Myocyte (in vitro differentiated cells): Measurements from ENCODE around the gene DLG4. TPM values are rescaled to one million over a fixed set of nuclear protein-coding genes. Genes with fewer than 3 reads are reported as not detected.

Source experiments
- DNase-seq: peaks from one replicate; pipeline ENCODE4 v3.0.0-alpha.2; 2012; ENCODE audit warnings: low read depth
- polyA plus RNA-seq: library from polyadenylated mRNA; unstranded; fragments of >200 nt; gene quantifications from one replicate; pipeline ENCODE4 v1.2.1, GENCODE V29; 2012; ENCODE audit warnings: missing spikeins
- total RNA-seq: library from RNA; depleted of rRNA; stranded (reverse); fragments of >200 nt; gene quantifications from 2 replicates; pipeline ENCODE4 v1.2.3, GENCODE V29; 2014

The DLG4 gene
- total RNA-seq: 11.8 and 18.7 TPM in 2 replicates
- 29.7 TPM for polyA plus RNA-seq

GRCh38 chr17:7219812-7220592, at the start of gene DLG4, which contains the start of gene ACADVL:
Gene DLG4, minus strand, starts transcription at chr17:7219836.
Gene ACADVL, plus strand, starts transcription at chr17:7219938. Its CDS starts 47 bp downstream, at chr17:7219985.
- peak; percentile 92 for DNase-seq

- DNase-seq: no peak
These were observed 47.1 kb upstream of the DLG4 start for GRCh38 chr17:7266784-7267183.

DNA sequence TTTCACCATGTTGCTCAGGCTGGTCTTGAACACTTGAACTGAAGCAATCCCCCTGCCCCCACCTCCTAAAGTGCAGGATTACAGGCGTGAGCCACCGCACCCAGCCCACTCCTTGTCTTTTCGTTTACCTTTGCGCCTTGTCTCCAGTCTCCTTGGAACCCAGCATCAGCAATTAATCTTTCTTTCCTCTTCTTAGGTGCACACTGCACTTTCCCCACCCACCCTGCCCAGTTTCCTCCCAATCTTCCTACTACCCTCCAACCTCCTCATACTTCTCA, 44.1 kb upstream of the DLG4 start:
- DNase-seq: no peak

- no peak for DNase-seq
These were observed 43.5 kb upstream of the DLG4 start for GRCh38 chr17:7262935-7263800.

DNA sequence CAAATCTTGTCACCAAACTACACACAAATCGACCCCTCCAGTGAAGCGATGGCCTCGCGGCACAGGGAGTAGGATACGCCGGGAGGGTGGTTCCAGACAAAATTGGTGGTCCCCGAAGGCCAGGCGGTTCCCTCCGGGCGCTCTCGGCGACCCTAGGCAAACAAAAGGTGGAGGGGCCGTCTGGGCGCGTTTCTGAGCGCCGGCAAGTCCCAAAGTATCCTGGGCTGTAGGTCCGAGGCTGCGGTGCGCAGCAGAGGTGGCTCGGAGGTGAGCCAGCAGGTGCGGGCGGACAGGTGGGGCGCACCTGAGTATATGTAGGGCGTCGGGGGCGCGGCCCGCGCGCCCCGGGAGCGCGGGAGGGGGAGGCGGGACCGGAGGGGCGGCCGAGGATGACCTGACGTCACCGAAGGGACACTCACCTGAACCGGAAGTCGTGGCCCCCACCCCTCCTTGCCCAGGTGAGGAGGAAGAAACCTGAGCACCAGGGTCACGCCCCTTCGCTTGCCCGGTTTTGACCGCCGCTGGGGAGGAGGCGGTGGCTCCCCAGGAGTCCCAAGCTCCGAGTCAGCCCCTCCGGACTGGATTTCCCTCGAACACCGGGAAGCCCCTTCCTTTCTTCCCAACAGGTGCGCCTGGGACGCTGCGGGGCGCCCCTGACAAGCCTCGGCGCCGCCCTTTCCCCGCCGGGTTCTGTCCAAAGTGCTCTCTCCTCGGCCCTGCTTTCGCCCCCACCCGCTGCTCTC, 42.7 kb upstream of the DLG4 start, which contains the start of gene CLDN7:
Gene CLDN7, minus strand, starts transcription at position 287 of the 743 bp plus-strand sequence. CDS start 435 bp downstream, outside the sequence.
- DNase-seq: no peak

GRCh38 chr17:7261379-7262191, 41.9 kb upstream of the DLG4 start:
- DNase-seq: no peak

- DNase-seq: no peak
These were observed 41.2 kb upstream of the DLG4 start for GRCh38 chr17:7260651-7261378.

DNA sequence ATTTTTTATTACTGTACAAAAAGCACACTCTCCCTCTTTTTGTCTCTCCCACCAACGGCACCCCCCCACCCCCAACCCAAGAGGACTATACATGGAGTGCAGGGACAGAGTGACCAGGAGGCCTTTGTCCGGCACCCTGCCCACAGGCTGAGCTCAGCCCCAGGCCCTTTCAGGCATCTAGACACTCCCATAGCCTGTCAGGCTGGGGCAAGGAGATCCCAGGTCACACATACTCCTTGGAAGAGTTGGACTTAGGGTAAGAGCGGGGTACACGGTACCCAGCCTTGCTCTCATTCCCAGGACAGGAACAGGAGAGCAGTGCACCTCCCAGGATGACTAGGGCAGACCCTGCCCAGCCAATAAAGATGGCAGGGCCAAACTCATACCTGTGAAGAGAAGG, 40.5 kb upstream of the DLG4 start:
- DNase-seq: no peak

- no peak for DNase-seq
These were observed 39.9 kb upstream of the DLG4 start for GRCh38 chr17:7259555-7259889.

DNA sequence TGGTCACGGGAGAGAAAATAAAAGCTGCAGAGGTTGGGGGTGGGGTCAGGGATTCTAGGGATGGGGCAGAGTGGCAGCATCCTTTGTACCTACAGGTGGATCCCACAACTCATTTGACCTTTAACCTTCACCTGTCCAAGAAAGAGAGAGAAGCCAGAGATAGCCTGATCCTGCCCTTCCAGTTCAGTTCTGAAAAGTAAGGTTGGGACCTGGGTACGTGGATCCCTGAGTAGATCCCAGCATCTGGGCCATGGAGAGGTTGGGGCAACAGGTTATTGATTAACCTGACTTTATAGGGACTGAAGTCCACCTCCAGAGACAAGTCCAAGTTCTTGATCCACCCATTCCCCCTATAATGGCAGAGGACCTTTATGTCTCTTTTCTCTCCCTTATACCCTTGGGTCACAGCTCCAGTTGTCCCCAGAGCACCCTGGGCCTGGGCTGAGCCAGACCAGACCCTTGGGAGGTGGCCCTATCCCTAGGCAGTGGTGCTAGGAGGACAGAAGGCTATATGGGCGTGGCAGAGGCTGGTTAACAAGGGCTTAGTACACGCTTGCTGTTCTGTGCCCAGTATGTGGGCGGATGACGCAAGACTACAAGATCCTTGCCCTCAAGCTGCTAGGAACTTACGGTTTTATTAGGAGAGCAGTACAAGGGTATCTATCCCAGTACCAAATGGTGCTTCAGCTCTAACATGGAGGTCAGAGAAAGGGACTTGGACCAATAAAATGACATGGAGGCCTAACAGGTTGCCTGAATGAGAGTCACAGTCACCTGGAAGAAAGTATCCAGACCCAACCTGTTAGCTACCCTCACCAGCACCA, 39.3 kb upstream of the DLG4 start:
- no peak for DNase-seq

DNA sequence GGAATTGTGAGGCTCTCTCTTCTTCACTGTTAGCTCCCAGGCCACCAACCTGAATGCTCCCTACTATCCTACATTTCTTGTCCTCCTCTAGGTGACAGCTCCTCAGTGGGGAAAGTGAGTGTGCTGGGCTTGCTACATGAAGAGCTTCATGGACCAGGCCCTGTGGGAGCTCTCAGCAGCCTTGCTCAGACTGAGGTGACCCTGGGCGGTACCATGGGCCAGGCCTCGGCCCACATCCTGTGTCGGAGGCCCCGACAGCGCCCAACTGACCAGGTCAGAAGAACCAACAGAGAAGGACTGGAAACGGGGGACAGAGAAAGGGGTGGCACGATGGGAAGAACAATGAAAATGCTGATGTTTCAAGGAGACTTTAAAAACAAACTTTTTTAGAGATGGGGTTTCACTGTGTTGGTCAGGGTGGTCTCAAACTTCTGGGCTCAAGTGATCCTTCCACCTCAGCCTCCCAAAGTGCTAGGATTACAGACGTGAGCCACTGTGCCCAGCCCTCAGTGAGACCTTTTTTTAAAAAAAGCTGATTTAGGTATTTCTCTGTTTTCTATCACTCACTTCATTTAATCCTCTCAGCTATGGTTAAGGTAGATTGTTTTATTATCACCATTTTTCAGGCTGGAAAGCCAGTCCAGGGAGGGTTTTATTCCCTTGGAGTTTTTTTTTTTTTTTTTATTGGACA, 37.3 kb upstream of the DLG4 start:
- no peak for DNase-seq

DNA sequence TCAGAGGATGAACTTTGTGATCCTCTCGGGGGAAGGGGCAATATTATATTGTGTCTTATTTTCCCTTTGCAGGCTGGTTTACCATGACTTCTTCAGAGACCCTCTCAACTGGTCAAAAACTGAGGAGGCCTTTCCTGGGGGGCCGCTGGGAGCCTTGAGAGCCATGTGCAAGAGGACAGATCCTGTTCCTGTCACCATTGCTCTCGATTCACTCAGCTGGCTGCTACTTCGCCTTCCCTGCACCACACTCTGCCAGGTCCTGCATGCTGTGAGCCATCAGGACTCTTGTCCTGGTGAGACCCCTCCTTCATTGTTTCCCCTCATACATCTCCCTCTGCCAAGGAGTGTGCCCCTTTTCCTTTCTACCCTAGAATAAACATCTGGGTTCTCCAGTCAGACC, 34.9 kb upstream of the DLG4 start:
- no peak for DNase-seq

- no peak for DNase-seq
These were observed 33.4 kb upstream of the DLG4 start for GRCh38 chr17:7253082-7253481.

GRCh38 chr17:7252176-7253043, 32.8 kb upstream of the DLG4 start, which contains the start of gene ELP5:
Gene ELP5, plus strand, starts transcription at chr17:7252215. Its CDS starts 336 bp downstream, at chr17:7252551.
- peak; percentile 95 for DNase-seq

DNA sequence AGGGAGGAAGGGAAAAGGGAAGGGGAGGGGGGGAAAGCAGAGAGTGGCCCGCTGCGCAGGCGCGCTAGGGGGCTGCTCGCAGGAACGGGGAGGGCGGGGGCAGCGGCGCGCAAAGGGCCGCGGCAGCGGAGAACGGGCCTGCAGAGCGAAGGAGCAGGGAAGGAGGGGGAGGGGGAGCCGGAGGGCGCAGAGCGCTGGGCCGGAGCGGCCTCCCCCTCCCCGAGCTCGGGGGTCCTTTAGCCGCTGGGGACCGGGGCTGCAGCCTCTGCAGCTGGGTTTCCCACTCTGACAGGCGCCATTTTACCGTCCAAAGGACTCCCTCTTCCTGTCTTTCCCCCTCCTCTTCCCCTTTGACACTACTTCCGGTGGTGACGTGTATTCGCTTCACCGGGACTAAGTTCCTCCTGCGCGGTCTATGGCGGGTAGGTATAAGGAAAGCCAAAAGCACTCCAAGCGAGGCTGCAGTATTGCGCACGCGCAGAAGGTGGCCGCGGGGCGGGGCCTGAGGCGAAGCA, 32.1 kb upstream of the DLG4 start, which contains the start of gene CTDNEP1:
Gene CTDNEP1, minus strand, starts transcription at position 74 of the 515 bp plus-strand sequence. CDS start 438 bp downstream, outside the sequence.
- DNase-seq: peak; percentile 100

DNA sequence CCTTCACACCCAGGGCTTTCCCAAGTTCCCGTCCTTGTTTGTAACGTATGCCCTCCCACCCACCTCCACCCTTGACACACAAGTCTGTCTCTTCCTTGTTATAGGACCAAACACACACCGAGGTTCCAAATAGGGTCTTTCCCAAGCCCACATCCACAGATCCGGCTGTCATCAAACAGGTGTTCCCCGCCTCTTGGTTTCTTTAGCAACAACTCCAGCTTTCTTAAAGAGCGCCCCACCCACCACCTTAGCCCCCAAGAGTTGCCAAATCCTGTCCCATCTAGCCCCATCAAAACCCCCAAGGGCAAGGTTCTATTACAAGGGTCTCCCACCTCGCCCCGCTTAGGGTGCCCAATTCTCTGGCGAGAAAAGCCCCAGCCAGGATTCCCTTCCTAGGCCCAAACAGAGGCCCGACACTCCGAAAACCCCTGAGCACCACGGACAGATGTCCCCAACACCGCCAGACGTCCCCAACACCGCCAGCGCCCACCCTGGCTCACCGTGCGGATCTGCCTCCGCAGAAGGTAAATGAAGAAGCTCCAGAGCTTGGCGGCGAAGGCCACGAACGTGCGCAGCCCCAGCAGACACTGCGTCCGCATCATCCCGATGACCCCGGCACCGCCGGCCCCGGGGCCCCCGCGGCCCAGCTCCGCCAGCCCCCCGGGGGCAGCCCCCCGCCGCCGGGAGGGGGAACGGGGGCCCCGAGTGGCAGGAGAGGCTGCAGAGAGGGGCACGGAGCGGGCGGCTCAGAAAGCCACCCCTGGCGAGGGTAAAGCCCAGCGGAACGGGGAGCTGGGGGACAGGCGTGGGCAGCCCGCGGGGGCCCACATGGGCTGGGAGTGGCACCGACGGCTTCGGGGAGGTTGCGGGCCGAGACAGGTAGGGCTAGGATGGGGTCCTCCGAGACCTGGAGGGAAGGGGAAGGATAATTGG, 31.3 kb upstream of the DLG4 start:
- peak; percentile 69 for DNase-seq
